Sigmoid colon (tissue), 7 donors: Measurements from ENCODE around the gene ARAF. TPM values are rescaled to one million over a fixed set of nuclear protein-coding genes. Genes with fewer than 3 reads are reported as not detected.

Experiments used
- DNase-seq: peaks from one replicate; pipeline ENCODE4 v3.0.0-alpha.2; 2019
- H3K27ac ChIP-seq, 4 donors: fragments of 200-600 bp; sonication (generic); one replicate each; pipeline ENCODE4 v1.5.1; 2016 to 2019; ENCODE audit warnings: mild to moderate bottlenecking in 1 of 4
- H3K27me3 ChIP-seq, 3 donors: fragments of 200-600 bp; sonication (generic); one replicate each; pipeline ENCODE4 v1.5.1; 2019; ENCODE audit warnings: mild to moderate bottlenecking in 1 of 3
- H3K36me3 ChIP-seq, 4 donors: fragments of 200-600 bp; sonication (generic); one replicate each; pipeline ENCODE4 v1.5.1; 2016 to 2019
- H3K4me1 ChIP-seq, 4 donors: fragments of 200-600 bp; sonication (generic); one replicate each; pipeline ENCODE4 v1.5.1; 2017 to 2019
- H3K4me3 ChIP-seq, 4 donors: fragments of 200-600 bp; sonication (generic); one replicate each; pipeline ENCODE4 v1.5.1; 2017 to 2019; ENCODE audit warnings: mild to moderate bottlenecking in 2 of 4, moderate library complexity in 1 of 4
- H3K9me3 ChIP-seq, 4 donors: fragments of 200-600 bp in 3 of 4; sonication (generic) in 3 of 4; one replicate each; pipeline versions ENCODE4 v1.5.1 to v1.6.1; 2013 to 2019
- CTCF ChIP-seq, 4 experiments: fragments of 450-650 bp in 3 of 4; fragments of 200-600 bp in 1 of 4; IDR thresholded peaks; one replicate each; pipeline ENCODE4 v1.5.1; 2016 to 2019; ENCODE audit warnings: antibody characterized with exemption in 4 of 4, mild to moderate bottlenecking in 3 of 4, moderate library complexity in 2 of 4
- EP300 ChIP-seq, 4 donors: sonication (generic); formaldehyde crosslinking; IDR thresholded peaks; one replicate each; pipeline ENCODE4 v1.6.1; 2017; ENCODE audit warnings: antibody characterized with exemption in 4 of 4
- POLR2A ChIP-seq, 2 donors: fragments of 450-650 bp; IDR thresholded peaks; one replicate each; pipeline ENCODE4 v1.6.1; 2016; ENCODE audit warnings: antibody characterized with exemption in 2 of 2, mild to moderate bottlenecking in 2 of 2, moderate library complexity in 2 of 2
- POLR2AphosphoS5 ChIP-seq, 4 donors: sonication (generic); formaldehyde crosslinking; IDR thresholded peaks; one replicate each; pipeline ENCODE4 v1.6.1; 2017; ENCODE audit warnings: antibody characterized with exemption in 4 of 4
- WGBS, 2 donors: extraction: QIAGEN DNeasy Blood & Tissue Kit; methylation state at CpG; one replicate each; pipeline ENCODE4 v1.1.7; 2013; 5-methylcytosine and 5-hydroxymethylcytosine counted together
- intact Hi-C: fragments of 100-400 bp; cut with DNase I; formaldehyde crosslinking; loops from one replicate; pipeline ENCODE4 v1.15.1; 2023
- polyA plus RNA-seq, 3 donors: library from polyadenylated mRNA; stranded (reverse); fragments of 200-250 nt; gene quantifications; one replicate each; pipeline ENCODE4 v1.2.3, GENCODE V29; 2013
- small RNA-seq, 3 donors: library from RNA; depleted of rRNA; stranded (forward); fragments of <200 nt; gene quantifications; one replicate each; pipeline ENCODE3, GENCODE V24; 2016
- total RNA-seq, 4 donors: library from RNA; depleted of rRNA; stranded (reverse); fragments of >200 nt; gene quantifications; one replicate each; pipeline ENCODE4 v1.1.0, GENCODE V29; 2016
- donor health status: healthy with polysubstance abuse.
- donor health status: Bipolar disorder and iron deficiency.
- donor health status: healthy.

The ARAF gene
- total and polyA plus RNA-seq, 7 donors = 25.7 to 57.8 (median 30.3) TPM

GRCh38 chrX:47614618-47615017 lies 53.6 kb downstream of the ARAF start:
- WGBS, 2 donors = 69 to 94% methylated on average over 5 of the region's 5 CpGs
- no peak overlapping the region for H3K27ac ChIP-seq
- no peaks in the 10 kb centered on the region for H3K36me3 ChIP-seq
- H3K27me3 ChIP-seq = peaks cover 0 to 3% (median 0%) of the 10 kb centered on the region in 3 donors
- DNase-seq = no peak
- intact Hi-C loops = no loop called here
- TF ChIP-seq POLR2A (IDR thresholded peaks at IDR 0.05) (no peak), POLR2AphosphoS5 (IDR thresholded peaks at IDR 0.05) (no peak), CTCF (IDR thresholded peaks at IDR 0.05) (no peak), EP300 (IDR thresholded peaks at IDR 0.05) (no peak)
- H3K9me3 ChIP-seq = no peaks in the 10 kb centered on the region
- H3K4me3 ChIP-seq = no peak overlapping the region
- H3K4me1 ChIP-seq = peaks cover 0 to 4% (median 0%) of the 10 kb centered on the region in 4 donors

GRCh38 chrX:47618923-47619485 lies 58.0 kb downstream of the ARAF start:
- no peaks in the 10 kb centered on the region for H3K9me3 ChIP-seq
- 32 to 40% methylated on average over 32 of the region's 32 CpGs for WGBS, 2 donors
- no peak overlapping the region for H3K27ac ChIP-seq
- TF ChIP-seq POLR2A (IDR thresholded peaks at IDR 0.05) = no peak
- TF ChIP-seq EP300 (IDR thresholded peaks at IDR 0.05) = no peak
- TF ChIP-seq CTCF (IDR thresholded peaks at IDR 0.05) = no peak
- no peak for TF ChIP-seq POLR2AphosphoS5 (IDR thresholded peaks at IDR 0.05)
- intact Hi-C loops = no loop called here
- no peaks in the 10 kb centered on the region for H3K36me3 ChIP-seq
- H3K27me3 ChIP-seq = peaks cover 0 to 10% (median 0%) of the 10 kb centered on the region in 3 donors
- H3K4me1 ChIP-seq = peaks cover 0 to 5% (median 0%) of the 10 kb centered on the region in 4 donors
- no peak for DNase-seq
- peak overlapping the region in 1 of 4 donors; percentile 40 for H3K4me3 ChIP-seq

GRCh38 chrX:47619486-47620302 lies 58.7 kb downstream of the ARAF start, which contains the start of gene SYN1:
TSS of gene SYN1 (minus strand) at chrX:47619857. CDS start at chrX:47619728, 129 bp downstream.
- 2 to 5% methylated on average over 88 of the region's 88 CpGs for WGBS, 2 donors
- Histone ChIP-seq H3K27ac (no peak within 1 kb of the TSS), H3K9me3 (no peaks in the 10 kb centered on the region), H3K36me3 (no peaks in the 10 kb centered on the region), H3K27me3 (peaks cover 0 to 10% (median 0%) of the 10 kb centered on the region in 3 donors), H3K4me3 (peak within 1 kb of the TSS in 3 of 4 donors; percentile 16 to 40 (median 35)), H3K4me1 (peaks cover 0 to 5% (median 0%) of the 10 kb centered on the region in 4 donors)
- TF ChIP-seq CTCF (IDR thresholded peaks at IDR 0.05) (no peak), POLR2AphosphoS5 (IDR thresholded peaks at IDR 0.05) (no peak), EP300 (IDR thresholded peaks at IDR 0.05) (no peak), POLR2A (IDR thresholded peaks at IDR 0.05) (no peak)
- DNase-seq = peak; percentile 86
- intact Hi-C loops = loop anchor here (2.0 kb wide), 1 partner anchor 59 kb away; the partner anchor contains the start of gene ARAF

GRCh38 chrX:47620303-47620685 lies 59.3 kb downstream of the ARAF start:
- no peak overlapping the region for H3K27ac ChIP-seq
- no peaks in the 10 kb centered on the region for H3K9me3 ChIP-seq
- peaks cover 0 to 5% (median 0%) of the 10 kb centered on the region in 4 donors for H3K4me1 ChIP-seq
- H3K4me3 ChIP-seq = no peak overlapping the region
- 52 to 53% methylated on average over 9 of the region's 9 CpGs for WGBS, 2 donors
- no peaks in the 10 kb centered on the region for H3K36me3 ChIP-seq
- intact Hi-C loops = loop anchor here (2.0 kb wide), 1 partner anchor 59 kb away; the partner anchor contains the start of gene ARAF
- peaks cover 0 to 10% (median 0%) of the 10 kb centered on the region in 3 donors for H3K27me3 ChIP-seq
- no peak for DNase-seq
- no peak for TF ChIP-seq POLR2AphosphoS5 (IDR thresholded peaks at IDR 0.05)
- TF ChIP-seq EP300 (IDR thresholded peaks at IDR 0.05) = no peak
- no peak for TF ChIP-seq POLR2A (IDR thresholded peaks at IDR 0.05)
- TF ChIP-seq CTCF (IDR thresholded peaks at IDR 0.05) = no peak

Small RNAs within 50 kb of the gene (small RNA-seq; reads per million reads assigned to genes)
- gene MIR4769 = 0 reads per million in 3 donors

Other genes starting within 250 kb of the ARAF start
- under 1 TPM in 3 of 4 donors, not detected in 1; 0.27 to 0.71 (median 0.49) TPM for gene ZNF157, start 190.6 kb upstream of the ARAF start, total RNA-seq
- gene ZNF157, start 190.6 kb upstream of the ARAF start, polyA plus RNA-seq = under 1 TPM in 1 of 3 donors, not detected in 2; 0.15 TPM
- gene ZNF41, start 78.0 kb upstream of the ARAF start, total RNA-seq = 1 to 10 TPM; 4.3 to 8.4 (median 7.4) TPM
- gene ZNF41, start 78.0 kb upstream of the ARAF start, polyA plus RNA-seq = 1 to 10 TPM; 3.0 to 4.0 (median 3.0) TPM
- 100 to 1,000 TPM; 105 to 158 (median 115) TPM for gene TIMP1, start 21.2 kb downstream of the ARAF start, total RNA-seq
- gene TIMP1, start 21.2 kb downstream of the ARAF start, polyA plus RNA-seq = 100 to 1,000 TPM in 1 of 3 donors, 10 to 100 TPM in 2; 40.2 to 164 (median 60.1) TPM
- 1 to 10 TPM in 2 of 4 donors, under 1 TPM in 2; 0.16 to 1.4 (median 1.0) TPM for gene SYN1, start 58.7 kb downstream of the ARAF start, total RNA-seq
- 1 to 10 TPM in 1 of 3 donors, under 1 TPM in 1, not detected in 1; 0.46 to 1.6 TPM for gene SYN1, start 58.7 kb downstream of the ARAF start, polyA plus RNA-seq
- 10 to 100 TPM in 3 of 4 donors, 1 to 10 TPM in 1; 6.1 to 14.3 (median 10.9) TPM for gene CFP, start 68.7 kb downstream of the ARAF start, total RNA-seq
- gene CFP, start 68.7 kb downstream of the ARAF start, polyA plus RNA-seq = 1 to 10 TPM; 3.0 to 7.0 (median 4.4) TPM
- 10 to 100 TPM; 12.1 to 18.8 (median 16.8) TPM for gene ELK1, start 89.4 kb downstream of the ARAF start, total RNA-seq
- 10 to 100 TPM; 16.4 to 22.3 (median 21.6) TPM for gene ELK1, start 89.4 kb downstream of the ARAF start, polyA plus RNA-seq
- 100 to 1,000 TPM; 102 to 159 (median 143) TPM for gene UXT, start 98.0 kb downstream of the ARAF start, total RNA-seq
- gene UXT, start 98.0 kb downstream of the ARAF start, polyA plus RNA-seq = 100 to 1,000 TPM; 175 to 334 (median 238) TPM